NCI-H2107 treated with DMSO at 0.1 percent for 48 hours (cell line): ENCODE measurements around the gene CXCL17.

Source experiments
- DNase-seq: peaks from one replicate; lab custom pipeline; 2025; ENCODE audit not compliant: unreplicated experiment; lab: John Stamatoyannopoulos, UW

CXCL17 gene

DNA sequence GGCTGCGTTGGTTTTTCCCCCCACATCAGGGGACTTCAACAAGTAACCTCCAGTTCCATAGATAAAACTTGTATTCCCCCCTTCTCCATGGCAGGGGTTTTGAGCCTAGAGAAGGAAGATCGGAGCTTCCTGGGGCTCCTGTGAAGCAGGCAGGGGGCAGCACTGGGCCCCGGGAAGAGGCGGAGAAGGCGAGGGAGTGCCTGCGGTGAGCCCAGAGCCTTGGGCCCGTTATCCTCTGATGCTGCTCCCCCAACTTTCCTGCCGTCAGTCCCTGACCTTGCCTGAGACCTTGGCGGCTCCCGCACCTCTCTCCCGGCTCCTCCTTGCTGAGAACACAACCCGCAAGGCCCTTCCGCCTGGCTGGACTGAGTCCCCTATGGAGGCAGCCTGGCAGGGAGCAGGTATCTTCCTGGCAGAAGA, 18.0 kb downstream of the CXCL17 start:
- no peak for DNase-seq

DNA sequence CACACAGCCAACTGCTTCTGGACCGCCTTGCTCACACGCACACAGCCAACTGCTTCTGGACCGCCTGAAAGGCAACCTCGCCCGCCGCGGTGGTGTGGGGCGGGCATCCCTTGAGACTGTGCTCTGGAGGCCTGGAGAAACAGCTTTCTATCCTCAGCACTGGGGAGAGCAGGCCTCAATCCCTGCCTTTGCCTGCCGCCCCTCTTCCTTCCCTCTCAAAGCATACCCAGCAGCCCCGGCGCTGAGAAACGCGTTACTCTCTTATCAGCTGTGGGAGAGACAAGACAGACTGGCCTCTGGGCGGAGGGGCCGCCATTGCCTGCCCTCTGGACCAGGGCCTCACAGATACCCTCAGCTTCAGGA, 18.4 kb downstream of the CXCL17 start:
- no peak for DNase-seq

DNA sequence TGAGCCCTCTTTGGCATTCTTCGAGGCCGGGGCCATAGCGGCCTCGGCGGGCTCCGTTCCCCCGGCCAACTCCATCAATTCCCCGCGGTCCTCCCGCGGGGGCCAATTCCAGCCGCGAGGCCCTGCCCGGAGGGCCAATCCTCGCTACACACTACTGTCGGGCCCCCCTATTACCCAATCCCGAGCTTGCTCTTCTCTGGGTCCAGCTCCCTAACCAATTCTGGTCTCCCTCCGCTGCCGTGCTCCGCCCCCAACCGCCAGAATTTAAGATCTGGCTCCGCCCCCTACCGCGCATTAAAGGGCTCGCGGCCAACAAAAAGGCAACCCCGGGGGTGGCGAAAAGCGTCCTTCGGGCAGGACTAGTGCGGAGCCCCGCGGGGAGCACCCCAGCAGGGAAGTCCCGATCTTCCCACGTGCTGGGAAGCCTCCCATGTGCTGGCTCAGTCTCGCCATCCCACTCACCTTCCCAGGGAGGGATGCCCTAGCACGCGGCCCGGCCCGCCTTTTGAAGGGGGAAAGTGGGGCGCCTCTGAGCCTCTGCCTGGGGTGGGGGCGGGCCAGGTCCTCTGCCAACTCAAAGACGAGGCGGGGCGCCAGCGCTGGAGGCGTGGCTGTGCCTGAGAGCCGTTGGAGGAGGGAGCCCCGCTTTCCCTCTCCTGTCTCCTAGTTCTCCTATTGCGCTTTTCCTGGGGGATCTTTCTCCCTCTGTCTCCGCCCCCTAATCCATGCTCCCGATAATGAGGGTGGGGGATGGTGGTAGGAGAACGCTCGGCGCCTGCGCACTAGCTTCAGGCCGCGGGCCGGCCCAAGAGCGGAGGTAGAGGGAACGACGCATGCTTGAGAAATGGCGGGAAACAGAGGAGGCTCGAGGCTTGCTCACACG, 19.0 kb downstream of the CXCL17 start:
- peak; percentile 24 for DNase-seq

DNA sequence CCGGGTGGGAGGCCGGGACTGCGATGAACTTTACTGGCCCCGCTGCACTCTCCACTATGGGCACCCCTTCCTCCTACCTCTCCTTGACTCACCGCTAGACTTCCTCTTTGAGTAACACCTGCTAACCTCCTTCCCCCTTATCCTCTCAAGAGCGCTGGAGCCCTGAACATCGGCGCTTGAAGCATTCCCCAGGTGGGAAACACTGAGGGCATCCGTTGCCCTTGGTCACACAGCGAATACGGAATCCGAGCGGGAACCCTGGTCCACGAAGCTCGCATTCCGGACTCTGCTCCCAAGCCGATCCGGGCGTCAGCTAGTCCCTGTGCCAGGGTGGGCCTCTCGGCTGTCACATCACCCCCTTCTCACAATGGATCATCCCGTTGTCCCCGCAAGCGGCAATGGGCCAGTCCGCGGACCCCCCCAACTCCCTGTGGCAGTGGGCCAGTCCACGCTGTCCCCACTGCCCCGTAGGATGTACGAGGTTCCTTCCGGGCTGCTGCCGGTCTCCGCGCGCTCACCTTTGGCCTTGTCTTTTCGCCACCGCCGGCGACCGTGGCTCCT, 19.8 kb downstream of the CXCL17 start:
- peak; percentile 42 for DNase-seq

DNA sequence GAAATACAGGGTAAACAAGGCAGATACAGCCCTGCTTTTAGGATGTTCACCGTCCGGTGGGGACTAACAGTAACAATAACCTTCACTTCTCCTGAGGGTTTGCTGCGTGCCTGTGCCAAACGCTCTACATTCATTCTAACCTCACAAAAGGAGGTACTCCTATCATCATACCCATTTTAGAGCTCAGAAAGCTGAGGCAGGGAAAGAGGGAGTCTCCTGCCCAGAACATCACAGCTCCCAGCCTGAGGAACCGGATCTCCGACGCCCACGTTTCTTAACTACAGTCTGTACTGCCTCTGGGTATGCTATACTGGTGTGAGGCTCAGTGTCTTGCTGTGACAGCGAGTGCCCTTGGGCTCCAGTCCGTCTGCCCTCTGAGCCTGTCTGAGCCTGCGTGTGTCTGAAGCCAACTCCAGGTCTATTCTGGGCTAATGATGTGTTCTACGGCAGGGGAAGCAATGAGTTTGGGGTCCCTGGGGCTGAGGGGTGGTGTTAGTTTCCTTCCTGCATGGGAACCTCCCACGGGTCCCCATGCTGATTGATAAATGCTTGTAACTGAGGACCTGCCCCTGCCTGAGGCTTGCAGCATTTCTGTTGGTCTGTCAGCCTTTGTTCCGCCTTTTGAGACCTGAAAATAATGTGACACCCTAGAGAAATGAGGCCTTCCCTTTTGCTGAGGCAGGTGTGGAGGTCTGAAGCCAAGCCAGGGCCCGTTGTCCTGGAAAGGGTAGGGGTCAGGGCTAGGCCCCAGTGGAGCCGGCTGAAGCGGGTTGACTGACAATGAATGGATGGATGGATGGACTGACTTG, 20.4 kb downstream of the CXCL17 start:
- no peak for DNase-seq

DNA sequence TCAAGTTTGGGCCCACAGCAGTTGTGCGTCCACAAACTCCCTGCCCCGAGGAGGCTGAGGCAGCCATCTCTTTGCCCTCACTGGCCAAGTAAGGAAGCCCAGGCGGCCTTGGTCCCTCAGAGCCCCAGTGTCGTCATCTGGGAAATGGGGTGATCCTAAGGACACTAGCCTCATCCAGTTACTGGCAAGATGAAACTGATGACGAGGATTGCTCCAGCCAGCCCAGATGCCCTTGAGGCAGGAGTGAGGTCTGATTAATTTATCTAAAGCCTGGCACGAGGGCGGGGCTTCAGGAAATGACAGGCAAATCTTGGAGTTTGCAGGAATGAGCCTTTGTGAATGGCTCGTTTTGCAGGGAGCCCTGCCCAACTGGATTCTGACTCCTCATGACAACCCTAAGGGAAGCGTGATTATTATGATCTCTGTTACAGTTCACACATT, 21.1 kb downstream of the CXCL17 start:
- DNase-seq, result no peak

DNA sequence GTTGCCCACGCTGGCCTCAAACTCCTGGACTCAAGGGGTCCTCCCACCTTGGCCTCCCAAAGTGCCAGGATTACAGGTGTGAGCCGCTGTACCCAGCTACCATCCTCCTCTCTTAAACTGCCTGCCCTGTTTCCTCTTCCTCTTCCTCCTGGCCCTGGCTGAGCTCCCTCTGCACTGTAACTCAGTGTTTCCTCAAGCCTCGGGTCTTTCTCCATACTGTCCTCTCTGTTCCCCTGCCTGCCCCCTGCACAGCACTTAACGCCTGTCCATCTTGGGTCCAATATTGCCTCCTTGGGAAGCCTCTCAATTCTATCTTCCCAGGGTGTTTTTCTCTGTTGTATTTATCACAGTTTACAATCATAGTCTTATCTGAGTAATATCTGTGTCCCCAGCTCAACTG, 21.6 kb downstream of the CXCL17 start:
- no peak for DNase-seq

DNA sequence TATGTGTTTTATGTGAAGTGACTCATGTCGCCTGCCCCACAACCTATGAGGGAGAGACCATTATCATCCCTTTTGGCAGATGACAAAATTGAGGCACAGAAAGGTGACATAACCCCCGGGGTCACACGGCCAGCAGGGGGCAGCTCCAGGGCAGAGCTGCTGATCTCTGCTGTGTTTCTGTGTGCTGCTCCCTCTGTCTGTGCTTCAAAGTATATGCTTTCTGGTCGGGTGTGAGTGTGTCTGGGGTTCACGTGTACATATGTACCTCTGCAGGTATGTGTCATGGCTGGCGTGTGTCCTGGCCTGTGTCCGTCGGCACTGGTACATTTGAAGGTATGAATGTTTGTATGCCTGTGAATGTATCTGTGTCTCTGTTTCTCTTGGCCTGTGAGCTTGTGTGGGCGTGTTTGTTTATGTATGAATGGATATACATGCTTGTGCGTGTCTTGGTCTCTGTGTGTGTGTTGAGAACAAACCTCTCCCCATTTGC, 22.6 kb downstream of the CXCL17 start:
- DNase-seq, result no peak

DNA sequence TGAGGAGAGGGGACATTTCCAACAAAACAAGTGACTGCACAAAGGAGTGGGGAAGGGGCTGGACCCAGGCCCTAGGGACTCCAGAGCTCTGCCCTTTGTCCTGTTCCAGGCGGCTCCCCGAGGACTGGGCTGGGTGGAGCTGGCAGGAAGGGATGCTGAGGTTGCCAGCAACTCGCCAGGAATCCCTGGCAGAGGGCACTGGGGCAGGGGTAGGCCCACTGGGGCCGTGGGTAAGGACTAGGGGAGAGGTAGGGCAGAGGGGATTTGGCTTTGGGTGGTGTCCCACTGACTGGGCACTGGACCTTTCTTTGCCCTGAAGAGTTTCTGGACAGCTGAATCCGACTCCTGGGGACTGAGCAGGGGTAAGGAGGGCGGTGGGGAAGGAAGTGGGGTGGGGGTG, 23.4 kb downstream of the CXCL17 start:
- DNase-seq, result no peak

DNA sequence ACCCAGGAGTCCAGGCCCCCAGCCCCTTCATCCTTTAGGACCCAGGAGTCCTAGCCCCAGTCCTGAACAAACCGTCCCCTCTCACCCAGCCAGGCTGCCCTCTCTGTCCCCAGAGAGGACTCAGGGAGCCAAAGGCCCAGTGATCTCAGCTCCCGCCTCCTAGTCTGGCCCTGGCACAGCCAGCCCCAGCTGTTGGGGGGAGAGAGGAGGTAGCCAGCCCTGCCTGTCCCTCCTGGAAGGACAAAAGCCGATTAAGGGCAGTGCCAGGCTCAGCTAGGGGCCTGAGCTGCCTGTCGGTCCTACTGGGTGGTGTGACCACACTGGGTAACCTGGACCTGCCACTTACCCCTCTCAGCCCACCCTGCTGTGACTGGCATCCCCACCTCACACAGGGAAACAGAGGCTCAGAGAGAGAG, 30.1 kb downstream of the CXCL17 start:
- no peak for DNase-seq

DNA sequence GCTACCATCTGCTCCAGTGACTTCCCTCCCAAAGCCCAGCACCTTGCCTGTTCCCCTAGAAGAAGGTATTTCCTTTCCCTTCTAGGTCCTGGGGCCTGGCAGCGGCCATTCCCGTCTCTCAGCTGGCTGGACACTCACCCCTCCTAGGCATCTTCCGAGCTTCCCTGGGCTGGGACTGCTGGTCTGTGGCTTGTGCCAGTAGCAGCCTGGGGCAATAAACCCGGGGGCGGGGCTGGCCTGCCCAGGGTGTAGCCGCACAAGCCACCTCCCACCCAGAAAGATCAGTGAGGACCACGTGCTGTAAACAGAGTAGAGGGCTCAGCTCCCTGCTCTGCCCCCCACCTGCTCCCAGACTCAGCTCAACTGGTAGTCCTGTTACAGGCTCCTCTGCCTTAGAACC, 30.5 kb downstream of the CXCL17 start:
- DNase-seq, result no peak

DNA sequence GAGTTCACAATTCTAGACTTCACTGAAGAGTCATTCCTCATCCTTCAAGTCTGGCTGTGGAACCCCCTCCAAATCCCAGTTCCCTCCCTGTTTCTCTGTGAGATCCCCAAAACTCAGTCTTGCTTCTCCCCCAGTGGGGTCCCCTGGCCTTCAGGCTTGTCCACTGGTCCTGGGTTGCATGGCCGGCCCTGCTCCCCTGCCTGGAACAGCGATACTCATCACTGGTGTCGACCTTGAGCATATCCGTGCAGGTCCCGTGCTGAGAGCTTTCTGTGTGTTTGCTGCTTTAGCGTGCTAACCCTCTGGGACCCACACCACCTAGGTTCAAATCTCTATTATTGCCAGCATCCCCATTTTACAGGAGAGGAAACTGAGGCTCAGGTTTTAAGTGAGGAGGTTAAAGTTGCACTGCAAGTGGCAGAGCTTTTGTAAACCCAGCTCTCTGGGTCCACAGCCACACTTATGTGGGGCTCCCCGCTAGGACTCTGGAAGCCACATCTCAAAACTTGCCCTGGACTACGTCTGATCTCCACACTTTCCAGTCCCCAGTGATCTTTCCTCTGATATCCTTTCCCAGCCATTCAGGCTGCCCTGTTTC, 31.1 kb downstream of the CXCL17 start:
- no peak for DNase-seq

DNA sequence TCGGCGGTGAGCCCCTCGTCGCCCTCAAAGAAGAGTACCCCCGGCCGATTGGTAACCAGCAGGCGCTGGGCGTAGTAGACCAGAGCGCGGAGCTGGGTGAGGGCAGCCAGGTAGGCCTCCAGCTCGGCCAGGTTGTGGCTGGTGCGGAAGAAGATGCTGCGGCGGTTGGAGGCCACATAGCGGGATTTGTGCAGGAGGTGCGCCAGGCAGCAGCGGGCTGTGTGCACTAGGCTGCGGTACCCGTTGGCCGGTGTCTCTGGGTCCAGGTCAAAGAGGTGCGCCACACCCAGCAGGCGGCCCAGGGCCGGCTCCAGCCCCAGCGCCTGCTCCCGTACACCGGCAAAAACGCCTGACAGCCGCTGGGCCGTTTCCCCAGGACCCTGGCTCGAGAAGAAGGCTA, 32.4 kb downstream of the CXCL17 start:
- DNase-seq, result no peak

DNA sequence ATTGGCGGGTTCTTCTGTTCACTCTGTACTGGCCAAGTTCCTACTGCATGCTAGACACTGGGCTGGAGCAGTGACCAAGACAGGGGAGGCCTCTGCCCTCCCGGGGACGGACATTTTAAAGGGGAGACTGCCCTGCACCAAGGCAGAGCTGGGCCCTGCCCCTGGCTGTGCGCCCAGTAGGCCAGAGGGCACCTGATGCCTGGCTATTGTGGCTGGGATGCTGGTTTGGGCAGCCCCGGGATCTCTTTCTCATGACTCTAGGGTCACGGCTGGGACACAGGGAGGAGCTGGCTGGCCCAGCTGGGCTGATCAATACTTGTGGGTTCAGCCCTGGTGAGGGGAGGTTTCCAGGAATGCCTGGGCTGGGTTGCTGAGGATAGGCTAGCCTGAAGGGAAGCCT, 33.3 kb downstream of the CXCL17 start:
- DNase-seq, result no peak

DNA sequence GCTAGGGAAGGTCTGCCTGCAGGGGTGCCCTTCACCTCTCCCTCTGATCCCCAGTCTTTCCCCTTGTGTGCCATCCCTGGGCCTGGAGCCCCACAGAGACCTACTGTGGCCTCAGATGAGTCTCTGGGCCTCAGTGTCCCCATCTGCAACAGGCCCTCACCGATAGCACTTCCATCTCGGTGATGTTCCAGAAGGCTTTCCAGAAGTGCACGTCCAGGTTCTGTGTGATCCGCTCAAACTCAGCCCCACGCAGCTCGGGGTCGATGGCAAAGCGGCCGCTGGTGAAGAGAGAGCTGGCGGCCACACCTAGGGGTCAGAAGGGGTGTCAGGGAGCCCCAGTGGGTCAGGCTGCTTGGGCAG, 35.0 kb downstream of the CXCL17 start:
- DNase-seq, result no peak

DNA sequence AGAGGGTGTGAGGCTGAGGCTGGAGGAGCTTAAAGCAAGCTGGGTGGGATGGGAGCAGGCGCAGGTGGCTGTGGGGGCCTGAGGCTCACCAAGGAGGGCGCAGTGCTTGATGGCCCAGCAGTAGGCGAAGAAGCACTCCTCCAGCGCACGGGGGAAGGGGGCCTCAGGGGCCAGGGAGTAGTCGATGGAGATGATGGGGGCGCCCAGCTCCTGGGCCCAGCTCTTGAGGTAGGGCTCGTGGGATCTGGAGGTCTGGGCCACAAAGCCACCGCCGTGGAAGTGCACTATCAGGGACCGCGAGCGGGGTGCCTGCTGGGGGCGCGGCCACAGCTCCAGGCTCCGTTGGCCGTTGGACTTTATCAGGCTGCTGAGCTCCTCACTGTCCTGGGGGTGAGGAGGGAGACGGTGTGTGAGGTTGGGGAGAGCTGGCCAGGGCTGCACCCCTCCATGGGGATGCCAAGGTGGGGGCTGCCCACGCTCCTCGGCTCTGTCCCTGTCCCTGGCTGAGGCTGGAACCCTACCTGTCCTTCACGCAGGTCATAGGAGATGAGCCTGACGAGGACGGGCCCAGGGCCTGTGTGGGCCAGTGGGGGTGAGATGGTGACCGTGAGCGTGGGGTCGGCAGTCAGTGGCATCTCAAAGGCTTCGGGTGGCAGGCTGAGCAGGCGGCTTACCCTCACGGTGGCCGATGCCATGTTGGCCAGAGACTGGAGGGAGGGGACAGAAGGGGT, 35.5 kb downstream of the CXCL17 start:
- DNase-seq, result no peak

DNA sequence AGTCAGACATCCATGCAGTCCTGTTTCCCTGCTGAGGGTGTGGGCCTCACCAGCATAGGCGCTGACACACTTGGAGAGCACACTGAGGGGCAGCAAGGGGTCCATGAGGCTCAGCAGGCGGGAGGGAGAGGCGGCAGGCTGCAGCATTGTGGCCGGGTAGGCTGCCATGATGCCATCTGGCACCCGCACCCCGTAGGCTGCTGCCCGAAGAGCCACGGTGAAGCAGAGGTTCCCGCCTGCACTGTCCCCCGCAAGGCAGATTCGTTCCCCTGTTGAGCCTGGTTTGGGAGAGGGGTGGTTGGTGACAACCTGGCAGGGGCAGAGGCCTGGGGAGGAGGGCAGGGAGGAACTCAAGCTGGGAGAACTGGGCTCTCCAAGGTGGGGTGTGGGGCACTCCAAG, 36.6 kb downstream of the CXCL17 start:
- no peak for DNase-seq

DNA sequence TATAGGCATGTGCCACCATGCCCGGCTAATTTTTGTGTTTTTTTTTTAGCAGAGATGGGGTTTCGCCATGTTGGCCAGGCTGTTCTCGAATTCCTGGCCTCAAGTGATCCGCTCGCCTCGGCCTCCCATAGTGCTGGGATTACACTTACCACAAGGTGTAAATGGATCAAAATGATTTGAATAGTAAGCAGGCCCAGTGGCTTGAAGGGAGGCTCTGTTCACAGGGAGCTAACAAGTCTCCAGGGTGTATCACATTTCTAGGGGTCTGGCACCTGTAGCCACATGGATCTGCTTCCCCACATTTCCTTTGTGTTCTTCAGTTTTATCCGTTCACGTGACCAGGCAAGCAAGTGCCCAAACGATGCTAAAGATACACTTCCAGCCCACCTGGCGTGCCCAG, 39.2 kb downstream of the CXCL17 start:
- peak; percentile 95 for DNase-seq

DNA sequence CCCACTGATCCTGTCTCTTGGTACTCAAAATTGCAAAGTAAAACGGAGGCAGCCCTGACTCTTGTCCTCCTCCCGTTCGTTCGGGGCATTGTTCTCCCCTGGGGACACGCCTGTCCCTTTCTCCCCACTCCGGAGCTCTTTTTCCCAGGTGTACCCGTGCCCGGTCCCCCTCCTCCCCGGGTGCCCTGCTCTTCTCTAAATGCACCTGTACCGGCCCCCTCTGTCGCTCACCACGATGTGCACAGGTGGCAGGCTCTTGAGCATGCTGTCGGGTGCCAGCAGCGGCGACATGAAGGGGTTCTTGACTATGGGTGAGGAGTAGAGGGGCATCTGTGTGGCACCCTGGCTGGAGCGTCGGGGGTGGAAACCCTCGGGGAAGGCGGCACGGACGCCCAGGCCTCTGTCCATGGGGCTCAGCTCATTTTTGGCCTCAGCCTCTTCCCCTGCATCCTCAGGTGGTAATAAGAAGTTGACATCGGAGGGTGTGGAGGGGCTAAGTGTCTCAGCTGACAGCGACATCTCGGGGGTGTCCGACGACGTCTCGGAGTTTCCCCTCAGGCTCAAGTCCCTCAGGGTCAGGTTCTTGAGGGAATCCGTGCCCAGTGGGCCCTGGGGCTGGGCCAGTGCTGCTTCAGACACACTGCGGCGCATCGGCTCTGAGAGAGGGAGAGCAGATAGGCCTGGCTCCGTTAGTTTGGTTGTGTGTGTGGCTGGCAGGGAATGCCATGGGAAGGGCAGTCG, 40.2 kb downstream of the CXCL17 start:
- no peak for DNase-seq
